Measurements from ENCODE around the gene EML6. TPM values are rescaled to one million over a fixed set of nuclear protein-coding genes. Genes with fewer than 3 reads are reported as not detected.

EML6 gene
- total RNA-seq, 3 donors from 2014 or later (not counting 1 experiment from before 2014, with no cell fraction given) = 1.7 to 3.2 (median 2.4) TPM

GRCh38 chr2:55010149-55010591 lies 286.7 kb downstream of the EML6 start:
- DNase-seq (peak; percentile 33 to 79), ATAC-seq (peak; percentile 92 to 96 (median 93))
- H3K4me1 ChIP-seq (ENCODE audit: control insufficient read depth, insufficient read depth, low read length) = peaks cover 7% of the 10 kb centered on the region
- no peak for TF ChIP-seq CTCF (IDR thresholded peaks at IDR 0.05)
- peak overlapping the region; percentile 68 for H3K27ac ChIP-seq (ENCODE audit: low read length)
- H3K36me3 Mint-ChIP-seq = no peaks in the 10 kb centered on the region
- H3K27me3 ChIP-seq (ENCODE audit: control insufficient read depth, insufficient read depth, low read length) = no peaks in the 10 kb centered on the region
- H3K4me3 ChIP-seq (ENCODE audit: low read length) = peak overlapping the region; percentile 53
- no peaks in the 10 kb centered on the region for H3K36me3 ChIP-seq (ENCODE audit: control insufficient read depth, insufficient read depth, low read length)
- peak overlapping the region; percentile 92 for H3K4me3 Mint-ChIP-seq
- H3K9me3 ChIP-seq (ENCODE audit: control insufficient read depth, insufficient read depth, low read length) = no peaks in the 10 kb centered on the region
- peaks cover 64 to 66% of the 10 kb centered on the region in 2 donors for H3K4me1 Mint-ChIP-seq
- intact Hi-C loops (cut with micrococcal nuclease) = loop anchor here (2.0 to 10.0 kb wide), 3 partner anchors 41 to 415 kb away; partner anchors contain the start of gene RTN4
- no peaks in the 10 kb centered on the region for H3K27me3 Mint-ChIP-seq (ENCODE audit: low read depth in 2 of 2)
- no peaks in the 10 kb centered on the region for H3K9me3 Mint-ChIP-seq
- H3K27ac Mint-ChIP-seq = peak overlapping the region; percentile 84 to 92
- WGBS (ENCODE audit: insufficient coverage) = under 1% methylated on average over 4 of the region's 5 CpGs

GRCh38 chr2:55010915-55011314 lies 287.5 kb downstream of the EML6 start:
- Histone ChIP-seq H3K27me3 (ENCODE audit: control insufficient read depth, insufficient read depth, low read length) (no peaks in the 10 kb centered on the region), H3K9me3 (ENCODE audit: control insufficient read depth, insufficient read depth, low read length) (no peaks in the 10 kb centered on the region), H3K4me1 (ENCODE audit: control insufficient read depth, insufficient read depth, low read length) (peaks cover 7% of the 10 kb centered on the region), H3K27ac (ENCODE audit: low read length) (peak overlapping the region; percentile 68), H3K4me3 (ENCODE audit: low read length) (no peak overlapping the region), H3K36me3 (ENCODE audit: control insufficient read depth, insufficient read depth, low read length) (no peaks in the 10 kb centered on the region)
- no peaks in the 10 kb centered on the region for H3K9me3 Mint-ChIP-seq
- 70% methylated on average over 2 of the region's 2 CpGs for WGBS (ENCODE audit: insufficient coverage)
- H3K36me3 Mint-ChIP-seq = no peaks in the 10 kb centered on the region
- H3K4me1 Mint-ChIP-seq = peaks cover 63 to 67% of the 10 kb centered on the region in 2 donors
- intact Hi-C loops (cut with micrococcal nuclease) = loop anchor here (2.0 to 10.0 kb wide), 3 partner anchors 40 to 414 kb away; partner anchors contain the start of gene RTN4
- no peak for DNase-seq
- TF ChIP-seq CTCF (IDR thresholded peaks at IDR 0.05) = no peak
- peak in 2 of 3 donors; percentile 31 to 37 for ATAC-seq
- no peaks in the 10 kb centered on the region for H3K27me3 Mint-ChIP-seq (ENCODE audit: low read depth in 2 of 2)
- H3K4me3 Mint-ChIP-seq = peak overlapping the region; percentile 92
- peak overlapping the region; percentile 84 to 92 for H3K27ac Mint-ChIP-seq

- intact Hi-C loops (cut with micrococcal nuclease) = loop anchor here (2.0 to 10.0 kb wide), 3 partner anchors 39 to 413 kb away; partner anchors contain the start of gene RTN4
- DNase-seq (no peak), ATAC-seq (no peak)
- 80% methylated on average over 3 of the region's 6 CpGs for WGBS (ENCODE audit: insufficient coverage)
- Mint-ChIP-seq H3K4me1 (peaks cover 52 to 55% of the 10 kb centered on the region in 2 donors), H3K27ac (peak overlapping the region; percentile 84 to 92), H3K4me3 (peak overlapping the region; percentile 74), H3K9me3 (no peaks in the 10 kb centered on the region), H3K36me3 (no peaks in the 10 kb centered on the region), H3K27me3 (ENCODE audit: low read depth in 2 of 2) (no peaks in the 10 kb centered on the region)
- Histone ChIP-seq H3K27me3 (ENCODE audit: control insufficient read depth, insufficient read depth, low read length) (no peaks in the 10 kb centered on the region), H3K27ac (ENCODE audit: low read length) (no peak overlapping the region), H3K36me3 (ENCODE audit: control insufficient read depth, insufficient read depth, low read length) (no peaks in the 10 kb centered on the region), H3K4me3 (ENCODE audit: low read length) (no peak overlapping the region), H3K9me3 (ENCODE audit: control insufficient read depth, insufficient read depth, low read length) (no peaks in the 10 kb centered on the region), H3K4me1 (ENCODE audit: control insufficient read depth, insufficient read depth, low read length) (peaks cover 7% of the 10 kb centered on the region)
- TF ChIP-seq CTCF (IDR thresholded peaks at IDR 0.05) = no peak
Observed at GRCh38 chr2:55011831-55012671, 288.6 kb downstream of the EML6 start.
